Muscle of leg (tissue), 11 donors: Measurements from ENCODE around the gene DCLK3. TPM values are rescaled to one million over a fixed set of nuclear protein-coding genes. Genes with fewer than 3 reads are reported as not detected.

Source experiments
- DNase-seq: peaks from one replicate; pipeline ENCODE4 v3.0.0; 2013
- H3K27ac ChIP-seq: one replicate; pipeline ENCODE4 v1.5.1; 2013; ENCODE audit warnings: mild to moderate bottlenecking, low read length, control low read depth
- H3K27me3 ChIP-seq: one replicate; pipeline ENCODE4 v1.6.1; 2013; ENCODE audit warnings: low read length; ENCODE audit not compliant: control insufficient read depth, insufficient read depth
- H3K36me3 ChIP-seq: one replicate; pipeline ENCODE4 v1.6.1; 2013; ENCODE audit warnings: low read length; ENCODE audit not compliant: control insufficient read depth, insufficient read depth
- H3K4me1 ChIP-seq: one replicate; pipeline ENCODE4 v1.6.1; 2013; ENCODE audit warnings: low read length; ENCODE audit not compliant: control insufficient read depth, insufficient read depth
- H3K4me3 ChIP-seq: one replicate; pipeline ENCODE4 v1.5.1; 2013; ENCODE audit warnings: low read length, control low read depth
- H3K9me3 ChIP-seq: replicated peaks from 2 replicates; pipeline ENCODE4 v1.6.1; 2013; ENCODE audit warnings: low read depth, low read length; ENCODE audit not compliant: control insufficient read depth
- WGBS: methylation state at CpG from one replicate; pipeline ENCODE4 v1.1.5; 2013; ENCODE audit warnings: missing lambda C conversion rate; ENCODE audit not compliant: insufficient coverage; 5-methylcytosine and 5-hydroxymethylcytosine counted together
- polyA plus RNA-seq, 8 donors: library from polyadenylated mRNA; unstranded; fragments of 120-200 nt; gene quantifications; one replicate each; pipeline versions ENCODE4 v1.2.1 to v1.2.3, GENCODE V29; 2013; ENCODE audit warnings: inconsistent platforms in 1 of 8, low replicate concordance in 1 of 8; ENCODE audit not compliant: insufficient read length in 8 of 8, insufficient read depth in 1 of 8
- total RNA-seq: library from RNA; stranded (reverse); fragments of 120-200 nt; gene quantifications from one replicate; pipeline ENCODE4 v1.2.4, GENCODE V29; 2013

The DCLK3 gene
- total and polyA plus RNA-seq, 9 donors = 1.4 to 2.8 (median 2.5) TPM

GRCh38 chr3:36696799-36697198 is 67.6 kb downstream of the DCLK3 start:
- WGBS = 67% methylated on average over 1 of the region's 2 CpGs
- H3K9me3 ChIP-seq = no peaks in the 10 kb centered on the region
- DNase-seq = no peak
- H3K36me3 ChIP-seq = no peaks in the 10 kb centered on the region
- no peaks in the 10 kb centered on the region for H3K27me3 ChIP-seq
- H3K4me3 ChIP-seq = no peak overlapping the region
- no peak overlapping the region for H3K27ac ChIP-seq
- H3K4me1 ChIP-seq = peaks cover 3% of the 10 kb centered on the region

GRCh38 chr3:36695769-36696137 is 68.6 kb downstream of the DCLK3 start:
- no peaks in the 10 kb centered on the region for H3K9me3 ChIP-seq
- peaks cover 3% of the 10 kb centered on the region for H3K4me1 ChIP-seq
- no peaks in the 10 kb centered on the region for H3K27me3 ChIP-seq
- H3K36me3 ChIP-seq = no peaks in the 10 kb centered on the region
- H3K4me3 ChIP-seq = no peak overlapping the region
- no peak for DNase-seq
- no peak overlapping the region for H3K27ac ChIP-seq
- WGBS = no CpG with 5 or more reads among the region's 2 CpGs

GRCh38 chr3:36695113-36695768 is 69.1 kb downstream of the DCLK3 start:
- no peak for DNase-seq
- no peak overlapping the region for H3K4me3 ChIP-seq
- no peaks in the 10 kb centered on the region for H3K9me3 ChIP-seq
- H3K36me3 ChIP-seq = no peaks in the 10 kb centered on the region
- H3K27ac ChIP-seq = no peak overlapping the region
- 33% methylated on average over 1 of the region's 3 CpGs for WGBS
- H3K27me3 ChIP-seq = no peaks in the 10 kb centered on the region
- peaks cover 3% of the 10 kb centered on the region for H3K4me1 ChIP-seq

- Histone ChIP-seq H3K36me3 (no peaks in the 10 kb centered on the region), H3K27ac (no peak overlapping the region), H3K9me3 (no peaks in the 10 kb centered on the region), H3K4me1 (peaks cover 3% of the 10 kb centered on the region), H3K27me3 (no peaks in the 10 kb centered on the region), H3K4me3 (no peak overlapping the region)
- 93% methylated on average over 2 of the region's 4 CpGs for WGBS
- DNase-seq = no peak
These were observed 70.7 kb downstream of the DCLK3 start for GRCh38 chr3:36693670-36694069.

GRCh38 chr3:36689560-36689959 is 74.8 kb downstream of the DCLK3 start:
- 93% methylated on average over 2 of the region's 4 CpGs for WGBS
- H3K27me3 ChIP-seq = no peaks in the 10 kb centered on the region
- no peaks in the 10 kb centered on the region for H3K4me1 ChIP-seq
- no peaks in the 10 kb centered on the region for H3K36me3 ChIP-seq
- no peak overlapping the region for H3K4me3 ChIP-seq
- no peak overlapping the region for H3K27ac ChIP-seq
- no peak for DNase-seq
- no peaks in the 10 kb centered on the region for H3K9me3 ChIP-seq

GRCh38 chr3:36688815-36689214 is 75.5 kb downstream of the DCLK3 start:
- Histone ChIP-seq H3K27ac (no peak overlapping the region), H3K9me3 (no peaks in the 10 kb centered on the region), H3K27me3 (no peaks in the 10 kb centered on the region), H3K4me1 (no peaks in the 10 kb centered on the region), H3K36me3 (no peaks in the 10 kb centered on the region), H3K4me3 (no peak overlapping the region)
- 70% methylated on average over 2 of the region's 2 CpGs for WGBS
- DNase-seq = no peak

- no peaks in the 10 kb centered on the region for H3K36me3 ChIP-seq
- no peaks in the 10 kb centered on the region for H3K27me3 ChIP-seq
- no peak for DNase-seq
- no peak overlapping the region for H3K27ac ChIP-seq
- peaks cover 3% of the 10 kb centered on the region for H3K9me3 ChIP-seq
- no peaks in the 10 kb centered on the region for H3K4me1 ChIP-seq
- no peak overlapping the region for H3K4me3 ChIP-seq
These were observed 77.8 kb downstream of the DCLK3 start for GRCh38 chr3:36686516-36686915.

- no peak overlapping the region for H3K4me3 ChIP-seq
- DNase-seq = no peak
- H3K27me3 ChIP-seq = no peaks in the 10 kb centered on the region
- no peaks in the 10 kb centered on the region for H3K36me3 ChIP-seq
- no peak overlapping the region for H3K27ac ChIP-seq
- peaks cover 23% of the 10 kb centered on the region for H3K9me3 ChIP-seq
- no peaks in the 10 kb centered on the region for H3K4me1 ChIP-seq
- WGBS = no CpG with 5 or more reads among the region's 1 CpG
These were observed 82.5 kb downstream of the DCLK3 start for GRCh38 chr3:36681867-36682266.

- H3K4me3 ChIP-seq = no peak overlapping the region
- no peak overlapping the region for H3K27ac ChIP-seq
- H3K4me1 ChIP-seq = no peaks in the 10 kb centered on the region
- H3K36me3 ChIP-seq = no peaks in the 10 kb centered on the region
- WGBS = 43% methylated on average over 1 of the region's 3 CpGs
- peaks cover 23% of the 10 kb centered on the region for H3K9me3 ChIP-seq
- no peaks in the 10 kb centered on the region for H3K27me3 ChIP-seq
- DNase-seq = no peak
These were observed 83.4 kb downstream of the DCLK3 start for GRCh38 chr3:36680952-36681351.

- WGBS = no CpG with 5 or more reads among the region's 1 CpG
- no peak overlapping the region for H3K27ac ChIP-seq
- no peaks in the 10 kb centered on the region for H3K4me1 ChIP-seq
- no peak overlapping the region for H3K4me3 ChIP-seq
- DNase-seq = no peak
- H3K27me3 ChIP-seq = no peaks in the 10 kb centered on the region
- no peaks in the 10 kb centered on the region for H3K36me3 ChIP-seq
- H3K9me3 ChIP-seq = peaks cover 23% of the 10 kb centered on the region
These were observed 84.8 kb downstream of the DCLK3 start for GRCh38 chr3:36679384-36680200.
